HepG2 (cell line): ENCODE measurements around the gene FBRSL1. TPM values are rescaled to one million over a fixed set of nuclear protein-coding genes. Genes with fewer than 3 reads are reported as not detected.
A peak's percentile ranks its signal among the peaks of the same experiment; 100 is the strongest.

ENCODE experiments used
- GABPB1 ChIP-seq: IDR thresholded peaks from 2 replicates; pipeline ENCODE4 v1.6.1; 2016; ENCODE audit warnings: mild to moderate bottlenecking, missing genetic modification reagents, moderate library complexity, missing compliant biosample characterization
- HOXA7 ChIP-seq: sonication (generic); formaldehyde crosslinking; IDR thresholded peaks from 2 replicates; pipeline ENCODE4 v1.8.1; 2022; ENCODE audit warnings: mild to moderate bottlenecking, missing genetic modification reagents, moderate library complexity
- KDM2A ChIP-seq: sonication (generic); formaldehyde crosslinking; IDR thresholded peaks from 2 replicates; pipeline ENCODE4 v1.4.0; 2020; ENCODE audit warnings: low read depth, missing genetic modification reagents, borderline replicate concordance
- MTF2 ChIP-seq: sonication (generic); formaldehyde crosslinking; IDR thresholded peaks from 2 replicates; pipeline ENCODE4 v1.5.0; 2020; ENCODE audit warnings: missing genetic modification reagents, borderline replicate concordance
- PRPF4 ChIP-seq: fragments of 200-400 bp; formaldehyde crosslinking; IDR thresholded peaks from 2 replicates; pipeline ENCODE4 v1.6.1; 2016; ENCODE audit warnings: low read length, low read depth; ENCODE audit not compliant: poor library complexity, severe bottlenecking
- SIX1 ChIP-seq: sonication (generic); formaldehyde crosslinking; IDR thresholded peaks from 2 replicates; pipeline ENCODE4 v1.4.0; 2020; ENCODE audit warnings: missing genetic modification reagents, borderline replicate concordance
- SRF ChIP-seq: IDR thresholded peaks from 2 replicates; pipeline ENCODE4 v1.6.1; 2011; ENCODE audit warnings: mild to moderate bottlenecking, low read depth, low read length, moderate library complexity
- WIZ ChIP-seq: sonication (generic); formaldehyde crosslinking; IDR thresholded peaks from 2 replicates; pipeline ENCODE4 v1.5.1; 2020; ENCODE audit warnings: mild to moderate bottlenecking, missing genetic modification reagents
- ZNF556 ChIP-seq: sonication (generic); formaldehyde crosslinking; IDR thresholded peaks from 2 replicates; pipeline ENCODE4 v1.4.0; 2020; ENCODE audit warnings: mild to moderate bottlenecking, missing genetic modification reagents, borderline replicate concordance
- ZNF652 ChIP-seq: IDR thresholded peaks from 2 replicates; pipeline ENCODE4 v1.6.1; 2016; ENCODE audit warnings: low read depth, borderline replicate concordance
- polyA plus RNA-seq, 8 experiments: library from polyadenylated mRNA; depleted of rRNA in 3 of 8; stranded (reverse) in 7 of 8; unstranded in 1 of 8; fragments of >200 nt; fragmentation: Illumina TruSeq in 4 of 8; extraction: Trizol in 4 of 8; gene quantifications; 2 replicates each; pipeline versions ENCODE4 v1.2.1 to v1.2.3, GENCODE V29; 2011 to 2016; ENCODE audit warnings: low read depth in 4 of 8, missing spikeins in 1 of 8, mixed read lengths in 1 of 8; ENCODE audit not compliant: insufficient read depth in 1 of 8
- total RNA-seq, 5 experiments: library from RNA; depleted of rRNA; stranded (reverse); fragments of >200 nt; fragmentation: Illumina TruSeq; extraction: Trizol; gene quantifications; 2 replicates each; pipeline ENCODE4 v1.2.3, GENCODE V29; 2016; ENCODE audit warnings: low read depth in 1 of 5
- TF ChIP-seq, protein P1 (sequence below): sonication (generic); IDR thresholded peaks from 2 replicates; pipeline ENCODE4 v1.6.1; 2016; ENCODE audit warnings: low read depth, borderline replicate concordance
- TF ChIP-seq, protein P2 (sequence below): fragments of 450-650 bp; IDR thresholded peaks from 2 replicates; pipeline ENCODE4 v1.6.1; 2016
- TF ChIP-seq, protein P3 (sequence below): sonication (generic); formaldehyde crosslinking; IDR thresholded peaks from 2 replicates; pipeline ENCODE4 v1.4.0; 2020; ENCODE audit warnings: mild to moderate bottlenecking, missing genetic modification reagents
- TF ChIP-seq, protein P4 (sequence below): sonication (generic); formaldehyde crosslinking; IDR thresholded peaks from 2 replicates; pipeline ENCODE4 v1.9.0; 2021; ENCODE audit warnings: missing genetic modification reagents, mild to moderate bottlenecking, borderline replicate concordance
- TF ChIP-seq, protein P5 (sequence below): sonication (generic); formaldehyde crosslinking; conservative IDR thresholded peaks from 2 replicates; pipeline ENCODE4 v1.8.0; 2022; ENCODE audit warnings: mild to moderate bottlenecking, moderate library complexity, missing genetic modification reagents
- TF ChIP-seq, protein P6 (sequence below): sonication (generic); formaldehyde crosslinking; IDR thresholded peaks from 2 replicates; pipeline ENCODE4 v1.5.0; 2020; ENCODE audit warnings: missing genetic modification reagents

FBRSL1 gene
- total and polyA plus RNA-seq, 2 of the 13 experiments (the other 11 are each of a cell fraction or from before 2014, with no cell fraction given), result 3.6 to 7.9 TPM

DNA sequence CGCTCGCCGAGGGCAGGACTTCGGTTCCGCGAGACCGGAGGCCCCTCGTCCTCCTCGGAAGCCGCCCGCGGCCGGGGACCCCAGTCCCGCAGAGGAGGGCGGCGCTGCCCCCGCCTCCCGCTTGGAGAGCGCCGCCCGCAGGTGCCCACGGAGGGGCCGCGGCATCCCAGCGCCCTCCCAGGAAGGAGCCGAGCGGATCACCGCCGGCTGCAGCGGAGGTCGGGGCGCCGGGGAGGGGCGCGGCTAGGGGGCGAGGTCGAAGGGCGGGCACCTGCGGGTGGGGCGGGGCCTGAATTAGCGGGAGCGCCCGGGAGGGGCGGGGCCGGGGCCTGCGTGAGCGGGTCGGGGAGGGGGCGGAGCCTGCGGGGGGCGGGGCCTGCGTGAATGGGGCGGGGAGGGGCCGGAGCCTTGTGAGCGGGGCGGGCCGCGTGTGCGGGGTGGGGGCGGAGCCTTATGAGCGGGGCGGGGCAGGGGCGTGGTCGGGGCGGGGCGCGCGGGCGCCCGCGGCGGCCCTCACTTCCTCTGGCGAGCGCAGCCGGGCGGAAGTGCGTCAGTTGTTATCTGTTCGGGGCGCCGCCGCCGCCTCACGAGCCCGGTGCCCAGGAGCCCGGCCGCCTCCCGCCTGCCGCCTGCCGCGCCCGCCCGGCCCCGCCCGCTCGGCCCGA lies at the start of gene FBRSL1 (continued):
- TF ChIP-seq GABPB1 (CRISPR knock-in tag), result peak; percentile 82
- TF ChIP-seq KDM2A (CRISPR knock-in tag), result no peak
- TF ChIP-seq, protein P1, sequence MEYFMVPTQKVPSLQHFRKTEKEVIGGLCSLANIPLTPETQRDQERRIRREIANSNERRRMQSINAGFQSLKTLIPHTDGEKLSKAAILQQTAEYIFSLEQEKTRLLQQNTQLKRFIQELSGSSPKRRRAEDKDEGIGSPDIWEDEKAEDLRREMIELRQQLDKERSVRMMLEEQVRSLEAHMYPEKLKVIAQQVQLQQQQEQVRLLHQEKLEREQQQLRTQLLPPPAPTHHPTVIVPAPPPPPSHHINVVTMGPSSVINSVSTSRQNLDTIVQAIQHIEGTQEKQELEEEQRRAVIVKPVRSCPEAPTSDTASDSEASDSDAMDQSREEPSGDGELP, result no peak
- TF ChIP-seq, protein P2, sequence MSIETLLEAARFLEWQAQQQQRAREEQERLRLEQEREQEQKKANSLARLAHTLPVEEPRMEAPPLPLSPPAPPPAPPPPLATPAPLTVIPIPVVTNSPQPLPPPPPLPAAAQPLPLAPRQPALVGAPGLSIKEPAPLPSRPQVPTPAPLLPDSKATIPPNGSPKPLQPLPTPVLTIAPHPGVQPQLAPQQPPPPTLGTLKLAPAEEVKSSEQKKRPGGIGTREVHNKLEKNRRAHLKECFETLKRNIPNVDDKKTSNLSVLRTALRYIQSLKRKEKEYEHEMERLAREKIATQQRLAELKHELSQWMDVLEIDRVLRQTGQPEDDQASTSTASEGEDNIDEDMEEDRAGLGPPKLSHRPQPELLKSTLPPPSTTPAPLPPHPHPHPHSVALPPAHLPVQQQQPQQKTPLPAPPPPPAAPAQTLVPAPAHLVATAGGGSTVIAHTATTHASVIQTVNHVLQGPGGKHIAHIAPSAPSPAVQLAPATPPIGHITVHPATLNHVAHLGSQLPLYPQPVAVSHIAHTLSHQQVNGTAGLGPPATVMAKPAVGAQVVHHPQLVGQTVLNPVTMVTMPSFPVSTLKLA, result no peak
- TF ChIP-seq, protein P3, sequence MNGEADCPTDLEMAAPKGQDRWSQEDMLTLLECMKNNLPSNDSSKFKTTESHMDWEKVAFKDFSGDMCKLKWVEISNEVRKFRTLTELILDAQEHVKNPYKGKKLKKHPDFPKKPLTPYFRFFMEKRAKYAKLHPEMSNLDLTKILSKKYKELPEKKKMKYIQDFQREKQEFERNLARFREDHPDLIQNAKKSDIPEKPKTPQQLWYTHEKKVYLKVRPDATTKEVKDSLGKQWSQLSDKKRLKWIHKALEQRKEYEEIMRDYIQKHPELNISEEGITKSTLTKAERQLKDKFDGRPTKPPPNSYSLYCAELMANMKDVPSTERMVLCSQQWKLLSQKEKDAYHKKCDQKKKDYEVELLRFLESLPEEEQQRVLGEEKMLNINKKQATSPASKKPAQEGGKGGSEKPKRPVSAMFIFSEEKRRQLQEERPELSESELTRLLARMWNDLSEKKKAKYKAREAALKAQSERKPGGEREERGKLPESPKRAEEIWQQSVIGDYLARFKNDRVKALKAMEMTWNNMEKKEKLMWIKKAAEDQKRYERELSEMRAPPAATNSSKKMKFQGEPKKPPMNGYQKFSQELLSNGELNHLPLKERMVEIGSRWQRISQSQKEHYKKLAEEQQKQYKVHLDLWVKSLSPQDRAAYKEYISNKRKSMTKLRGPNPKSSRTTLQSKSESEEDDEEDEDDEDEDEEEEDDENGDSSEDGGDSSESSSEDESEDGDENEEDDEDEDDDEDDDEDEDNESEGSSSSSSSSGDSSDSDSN (CRISPR knock-in tag), result 0 out of 2 replicates have a peak, but pooled peaks have one; percentile 17
- no peak for TF ChIP-seq WIZ (CRISPR knock-in tag)
- TF ChIP-seq, protein P4, sequence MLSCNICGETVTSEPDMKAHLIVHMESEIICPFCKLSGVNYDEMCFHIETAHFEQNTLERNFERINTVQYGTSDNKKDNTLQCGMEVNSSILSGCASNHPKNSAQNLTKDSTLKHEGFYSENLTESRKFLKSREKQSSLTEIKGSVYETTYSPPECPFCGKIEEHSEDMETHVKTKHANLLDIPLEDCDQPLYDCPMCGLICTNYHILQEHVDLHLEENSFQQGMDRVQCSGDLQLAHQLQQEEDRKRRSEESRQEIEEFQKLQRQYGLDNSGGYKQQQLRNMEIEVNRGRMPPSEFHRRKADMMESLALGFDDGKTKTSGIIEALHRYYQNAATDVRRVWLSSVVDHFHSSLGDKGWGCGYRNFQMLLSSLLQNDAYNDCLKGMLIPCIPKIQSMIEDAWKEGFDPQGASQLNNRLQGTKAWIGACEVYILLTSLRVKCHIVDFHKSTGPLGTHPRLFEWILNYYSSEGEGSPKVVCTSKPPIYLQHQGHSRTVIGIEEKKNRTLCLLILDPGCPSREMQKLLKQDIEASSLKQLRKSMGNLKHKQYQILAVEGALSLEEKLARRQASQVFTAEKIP (CRISPR knock-in tag), result no peak
- TF ChIP-seq MTF2 (CRISPR knock-in tag), result no peak
- no peak for TF ChIP-seq ZNF556 (CRISPR knock-in tag)
- no peak for TF ChIP-seq SIX1 (CRISPR knock-in tag)
- TF ChIP-seq HOXA7 (CRISPR knock-in tag), result no peak
- no peak for TF ChIP-seq PRPF4
- TF ChIP-seq ZNF652, result no peak
- no peak for TF ChIP-seq SRF
- TF ChIP-seq, protein P5, sequence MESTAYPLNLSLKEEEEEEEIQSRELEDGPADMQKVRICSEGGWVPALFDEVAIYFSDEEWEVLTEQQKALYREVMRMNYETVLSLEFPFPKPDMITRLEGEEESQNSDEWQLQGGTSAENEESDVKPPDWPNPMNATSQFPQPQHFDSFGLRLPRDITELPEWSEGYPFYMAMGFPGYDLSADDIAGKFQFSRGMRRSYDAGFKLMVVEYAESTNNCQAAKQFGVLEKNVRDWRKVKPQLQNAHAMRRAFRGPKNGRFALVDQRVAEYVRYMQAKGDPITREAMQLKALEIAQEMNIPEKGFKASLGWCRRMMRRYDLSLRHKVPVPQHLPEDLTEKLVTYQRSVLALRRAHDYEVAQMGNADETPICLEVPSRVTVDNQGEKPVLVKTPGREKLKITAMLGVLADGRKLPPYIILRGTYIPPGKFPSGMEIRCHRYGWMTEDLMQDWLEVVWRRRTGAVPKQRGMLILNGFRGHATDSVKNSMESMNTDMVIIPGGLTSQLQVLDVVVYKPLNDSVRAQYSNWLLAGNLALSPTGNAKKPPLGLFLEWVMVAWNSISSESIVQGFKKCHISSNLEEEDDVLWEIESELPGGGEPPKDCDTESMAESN (CRISPR knock-in tag), result no peak
- TF ChIP-seq, protein P6, sequence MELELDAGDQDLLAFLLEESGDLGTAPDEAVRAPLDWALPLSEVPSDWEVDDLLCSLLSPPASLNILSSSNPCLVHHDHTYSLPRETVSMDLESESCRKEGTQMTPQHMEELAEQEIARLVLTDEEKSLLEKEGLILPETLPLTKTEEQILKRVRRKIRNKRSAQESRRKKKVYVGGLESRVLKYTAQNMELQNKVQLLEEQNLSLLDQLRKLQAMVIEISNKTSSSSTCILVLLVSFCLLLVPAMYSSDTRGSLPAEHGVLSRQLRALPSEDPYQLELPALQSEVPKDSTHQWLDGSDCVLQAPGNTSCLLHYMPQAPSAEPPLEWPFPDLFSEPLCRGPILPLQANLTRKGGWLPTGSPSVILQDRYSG, result no peak
